ENCODE data around the gene TMCC2. TPM values are rescaled to one million over a fixed set of nuclear protein-coding genes. Genes with fewer than 3 reads are reported as not detected.

Gene TMCC2
- total and polyA plus RNA-seq, 2 donors (not counting 1 experiment from before 2014, with no cell fraction given) = 2.0 to 4.0 TPM

DNA sequence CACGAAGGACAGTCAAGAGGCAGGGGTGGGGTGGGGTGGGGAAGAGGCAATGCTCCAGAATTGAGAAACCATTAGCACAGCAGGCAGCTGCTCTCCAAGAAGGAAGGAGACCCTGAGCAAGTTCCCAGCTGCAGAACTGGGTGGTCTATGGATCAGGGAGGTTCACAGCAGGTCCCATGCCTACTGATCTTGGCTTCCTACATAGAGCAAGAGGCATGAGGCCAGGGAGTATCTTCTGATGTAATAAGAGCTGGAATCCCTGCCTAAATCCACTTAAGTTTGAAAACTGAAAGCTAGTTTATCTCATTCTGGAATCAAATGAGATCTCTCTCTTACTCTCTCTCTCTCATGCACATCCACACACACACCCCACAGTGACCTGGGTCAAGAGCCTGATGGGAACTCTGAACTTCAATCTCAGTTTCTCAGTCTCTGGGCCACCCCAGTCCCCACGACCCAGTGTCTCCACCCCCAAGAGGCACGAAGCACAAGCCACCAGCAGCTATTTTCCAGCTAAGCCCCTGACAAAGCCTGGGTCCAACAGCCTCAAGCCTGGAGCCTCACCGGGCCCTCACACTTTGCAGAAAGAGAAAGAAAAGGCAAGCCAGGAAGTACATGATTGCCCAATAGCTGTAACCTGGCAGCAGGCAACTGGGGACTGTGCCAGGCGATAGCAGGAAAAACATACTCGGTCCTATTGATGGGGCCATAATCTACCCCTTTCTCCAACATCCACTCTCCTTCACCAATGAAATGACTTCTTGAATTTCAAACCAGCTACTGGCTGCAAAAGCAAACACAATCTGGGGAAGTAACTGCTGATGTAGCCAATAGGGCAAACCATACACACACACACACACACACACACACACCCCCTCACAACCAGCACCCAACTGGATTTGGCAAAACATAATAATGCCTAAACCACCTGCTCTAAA is 91.6 kb downstream of the TMCC2 start:
- H3K4me1 Mint-ChIP-seq = peaks cover 67% of the 10 kb centered on the region
- Histone ChIP-seq H3K79me2 (ENCODE audit: control insufficient read depth, insufficient read depth, low read length) (peaks cover 99% of the 10 kb centered on the region), H3K4me3 (ENCODE audit: control extremely low read depth in 1 of 5, extremely low read depth in 1 of 5, insufficient read depth in 1 of 5, low read depth in 2 of 5, low read length in 4 of 5) (peak overlapping the region; percentile 65 to 98 (median 96)), H3K36me3 (replicated peaks in 1 of 2; ENCODE audit: control extremely low read depth in 1 of 2, control insufficient read depth in 1 of 2, extremely low read depth in 1 of 2, insufficient read depth in 2 of 2, low read length in 1 of 2) (peaks cover 0 to 34% of the 10 kb centered on the region in 2 experiments), H3K9me3 (ENCODE audit: control extremely low read depth in 1 of 3, control insufficient read depth in 2 of 3, insufficient read depth in 1 of 3, low read length in 2 of 3) (no peaks in the 10 kb centered on the region), H4K20me1 (ENCODE audit: control insufficient read depth, insufficient read depth, low read length, poor library complexity, severe bottlenecking) (peaks cover 73% of the 10 kb centered on the region), H3K27ac (ENCODE audit: low read length in 2 of 2) (peak overlapping the region in 1 of 2 donors; percentile 98), H3K4me1 (ENCODE audit: control insufficient read depth in 2 of 2, insufficient read depth in 2 of 2, low read length in 2 of 2) (peaks cover 57 to 59% of the 10 kb centered on the region in 2 donors), H3K4me2 (replicated peaks; ENCODE audit: low read depth, low read length, poor library complexity, severe bottlenecking) (peak overlapping the region; percentile 96), H2AFZ (ENCODE audit: insufficient read depth, low read depth, low read length, poor library complexity, severe bottlenecking) (no peak overlapping the region), H3K9ac (ENCODE audit: low read length) (peak overlapping the region; percentile 85), H3K27me3 (replicated peaks in 1 of 4; ENCODE audit: control extremely low read depth in 1 of 4, control insufficient read depth in 3 of 4, insufficient read depth in 4 of 4, low read length in 3 of 4) (no peaks in the 10 kb centered on the region)
- CTCF ChIA-PET = interaction anchor here (0.6 to 56.6 kb wide), 6 partner anchors 6 to 392 kb away, joined by 3 to 2421 read pairs (median 4); partner anchors contain the start of gene NUAK2
- WGBS (ENCODE audit: insufficient coverage) = 16% methylated on average over 6 of the region's 6 CpGs
- TF ChIP-seq, protein P1, sequence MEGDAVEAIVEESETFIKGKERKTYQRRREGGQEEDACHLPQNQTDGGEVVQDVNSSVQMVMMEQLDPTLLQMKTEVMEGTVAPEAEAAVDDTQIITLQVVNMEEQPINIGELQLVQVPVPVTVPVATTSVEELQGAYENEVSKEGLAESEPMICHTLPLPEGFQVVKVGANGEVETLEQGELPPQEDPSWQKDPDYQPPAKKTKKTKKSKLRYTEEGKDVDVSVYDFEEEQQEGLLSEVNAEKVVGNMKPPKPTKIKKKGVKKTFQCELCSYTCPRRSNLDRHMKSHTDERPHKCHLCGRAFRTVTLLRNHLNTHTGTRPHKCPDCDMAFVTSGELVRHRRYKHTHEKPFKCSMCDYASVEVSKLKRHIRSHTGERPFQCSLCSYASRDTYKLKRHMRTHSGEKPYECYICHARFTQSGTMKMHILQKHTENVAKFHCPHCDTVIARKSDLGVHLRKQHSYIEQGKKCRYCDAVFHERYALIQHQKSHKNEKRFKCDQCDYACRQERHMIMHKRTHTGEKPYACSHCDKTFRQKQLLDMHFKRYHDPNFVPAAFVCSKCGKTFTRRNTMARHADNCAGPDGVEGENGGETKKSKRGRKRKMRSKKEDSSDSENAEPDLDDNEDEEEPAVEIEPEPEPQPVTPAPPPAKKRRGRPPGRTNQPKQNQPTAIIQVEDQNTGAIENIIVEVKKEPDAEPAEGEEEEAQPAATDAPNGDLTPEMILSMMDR (IDR thresholded peaks at IDR 0.05) = no peak
- TF ChIP-seq EZH2 (IDR thresholded peaks at IDR 0.05; ENCODE audit: borderline replicate concordance, insufficient read depth, low read depth, low read length, poor library complexity, severe bottlenecking) = no peak
- no peaks in the 10 kb centered on the region for H3K9me3 Mint-ChIP-seq (ENCODE audit: insufficient read depth)
- DNase-seq (peak; percentile 48), ATAC-seq (ENCODE audit: low read depth) (no peak)
- POLR2A ChIA-PET = interaction anchor here (0.8 to 17.1 kb wide), 6 partner anchors 8 to 43 kb away, joined by 3 to 372 read pairs (median 6); no protein-coding TSS in a partner anchor
- no peaks in the 10 kb centered on the region for H3K27me3 Mint-ChIP-seq
- peak overlapping the region; percentile 97 for H3K4me3 Mint-ChIP-seq
- peak overlapping the region; percentile 95 for H3K27ac Mint-ChIP-seq
- intact Hi-C loops (cut with micrococcal nuclease) = loop anchor here (5.0 to 10.0 kb wide), 2 partner anchors 92 to 315 kb away; partner anchors contain the start of genes ELK4 and TMCC2
